ENCODE results near the gene KRTAP10-7. TPM values are rescaled to one million over a fixed set of nuclear protein-coding genes. Genes with fewer than 3 reads are reported as not detected.

Gene KRTAP10-7
- total and polyA plus RNA-seq, 2 of the 13 experiments (the other 11 are each of a cell fraction or from before 2014, with no cell fraction given) = not detected

GRCh38 chr21:44617071-44617501 lies 16.7 kb downstream of the KRTAP10-7 start:
- in situ Hi-C loops (cut with HindIII; ENCODE audit: extremely low pct_ligation_motif_present, low pct_unique_long_range_greater_than_20kb) = no loop called here
- no peak overlapping the region for H3K4me2 ChIP-seq (ENCODE audit: low read depth, low read length)
- POLR2A ChIA-PET = no interaction called here
- H3K9ac ChIP-seq (ENCODE audit: insufficient read depth, low read depth, low read length) = no peak overlapping the region
- no TSS peak for BruUV-seq (replicated peaks)
- H2AFZ ChIP-seq (ENCODE audit: low read length) = no peak overlapping the region
- TF ChIP-seq CTCF (CRISPR knock-in tag; IDR thresholded peaks at IDR 0.05) (peak; percentile 29; the same call in 1 of the 2 replicates), STAG1 (CRISPR knock-in tag; IDR thresholded peaks at IDR 0.05) (0 out of 2 replicates have a peak, but pooled peaks have one; percentile 12), FOXK2 (IDR thresholded peaks at IDR 0.05) (no peak), PITX1 (CRISPR knock-in tag; IDR thresholded peaks at IDR 0.05) (no peak)
- 0 out of 2 replicates have a peak, but pooled peaks cover 4% of the 10 kb centered on the region for H3K9me3 ChIP-seq (ENCODE audit: low read length)
- H3K79me2 ChIP-seq (ENCODE audit: insufficient read depth, low read length) = no peaks in the 10 kb centered on the region
- intact Hi-C loops (cut with micrococcal nuclease; ENCODE audit: unreplicated experiment) = no loop called here
- H3K36me3 ChIP-seq (replicated peaks in 1 of 2; ENCODE audit: control insufficient read depth in 1 of 2, insufficient read depth in 2 of 2, low read length in 2 of 2) = no peaks in the 10 kb centered on the region
- peaks cover 1 to 28% of the 10 kb centered on the region in 2 experiments; a peak in 3 of 5 replicates for H3K27me3 ChIP-seq (ENCODE audit: control insufficient read depth in 1 of 2, insufficient read depth in 2 of 2, low read length in 2 of 2)
- ATAC-seq (peak; percentile 46; the same call in 2 of the 3 replicates), FAIRE-seq (no peak), DNase-seq (ENCODE audit: low spot score) (no peak)
- H3K27ac ChIP-seq (ENCODE audit: extremely low read length, insufficient read depth, low read length) = no peak overlapping the region
- 16% methylated on average over 7 of the region's 8 CpGs for WGBS (ENCODE audit: low lambda C conversion rate)
- CTCF ChIA-PET (ENCODE audit: low intra/inter-chr PET ratio, low total read pairs) = no interaction called here
- no peaks in the 10 kb centered on the region for H3K4me1 ChIP-seq (ENCODE audit: insufficient read depth, low read length)
- no peaks in the 10 kb centered on the region for H4K20me1 ChIP-seq (ENCODE audit: insufficient read depth, low read length)
- no peak overlapping the region for H3K4me3 ChIP-seq (replicated peaks in 1 of 3; ENCODE audit: insufficient read depth in 1 of 3, low read depth in 2 of 3, low read length in 3 of 3)

- Histone ChIP-seq H3K79me2 (ENCODE audit: insufficient read depth, low read length) (no peaks in the 10 kb centered on the region), H3K9me3 (ENCODE audit: low read length) (peaks cover 8% of the 10 kb centered on the region), H4K20me1 (ENCODE audit: insufficient read depth, low read length) (no peaks in the 10 kb centered on the region), H3K27me3 (ENCODE audit: control insufficient read depth in 1 of 2, insufficient read depth in 2 of 2, low read length in 2 of 2) (peaks cover 1 to 28% of the 10 kb centered on the region in 2 experiments; a peak in 3 of 5 replicates), H3K9ac (ENCODE audit: insufficient read depth, low read depth, low read length) (no peak overlapping the region), H3K4me1 (ENCODE audit: insufficient read depth, low read length) (no peaks in the 10 kb centered on the region), H3K27ac (ENCODE audit: extremely low read length, insufficient read depth, low read length) (no peak overlapping the region), H2AFZ (ENCODE audit: low read length) (no peak overlapping the region), H3K4me2 (ENCODE audit: low read depth, low read length) (no peak overlapping the region), H3K36me3 (replicated peaks in 1 of 2; ENCODE audit: control insufficient read depth in 1 of 2, insufficient read depth in 2 of 2, low read length in 2 of 2) (no peaks in the 10 kb centered on the region), H3K4me3 (replicated peaks in 1 of 3; ENCODE audit: insufficient read depth in 1 of 3, low read depth in 2 of 3, low read length in 3 of 3) (no peak overlapping the region)
- intact Hi-C loops (cut with micrococcal nuclease; ENCODE audit: unreplicated experiment) (loop anchor here (2.0 kb wide), 1 partner anchor 174 kb away; no protein-coding TSS in a partner anchor), in situ Hi-C loops (cut with HindIII; ENCODE audit: extremely low pct_ligation_motif_present, low pct_unique_long_range_greater_than_20kb) (no loop called here)
- no TSS peak for BruUV-seq (replicated peaks)
- peak; percentile 88 for ATAC-seq
- peak; percentile 68 for TF ChIP-seq STAG1 (CRISPR knock-in tag; IDR thresholded peaks at IDR 0.05)
- TF ChIP-seq ATM (IDR thresholded peaks at IDR 0.05; ENCODE audit: borderline replicate concordance) = no peak
- TF ChIP-seq ZNF317 (CRISPR knock-in tag; IDR thresholded peaks at IDR 0.05) = 0 out of 2 replicates have a peak, but pooled peaks have one; percentile 21
- TF ChIP-seq CTCF (CRISPR knock-in tag; IDR thresholded peaks at IDR 0.05) = peak; percentile 68
- peak; percentile 67 for TF ChIP-seq SMC3 (IDR thresholded peaks at IDR 0.05; ENCODE audit: low read length)
- FAIRE-seq = peak; percentile 43
- ChIA-PET CTCF (ENCODE audit: low intra/inter-chr PET ratio, low total read pairs) (no interaction called here), POLR2A (no interaction called here)
- peak; percentile 16 for DNase-seq (ENCODE audit: low spot score)
- WGBS (ENCODE audit: low lambda C conversion rate) = 0% methylated on average over 3 of the region's 4 CpGs
Measured at GRCh38 chr21:44618504-44618903, 18.1 kb downstream of the KRTAP10-7 start.

Data from HepG2 (cell line).